ENCODE data around the gene KDM5B. TPM values are rescaled to one million over a fixed set of nuclear protein-coding genes. Genes with fewer than 3 reads are reported as not detected.
A peak's percentile ranks its signal among the peaks of the same experiment; 100 is the strongest.

Gene KDM5B
- total and polyA plus RNA-seq, 2 experiments from 2014 or later: 175 to 202 TPM

DNA sequence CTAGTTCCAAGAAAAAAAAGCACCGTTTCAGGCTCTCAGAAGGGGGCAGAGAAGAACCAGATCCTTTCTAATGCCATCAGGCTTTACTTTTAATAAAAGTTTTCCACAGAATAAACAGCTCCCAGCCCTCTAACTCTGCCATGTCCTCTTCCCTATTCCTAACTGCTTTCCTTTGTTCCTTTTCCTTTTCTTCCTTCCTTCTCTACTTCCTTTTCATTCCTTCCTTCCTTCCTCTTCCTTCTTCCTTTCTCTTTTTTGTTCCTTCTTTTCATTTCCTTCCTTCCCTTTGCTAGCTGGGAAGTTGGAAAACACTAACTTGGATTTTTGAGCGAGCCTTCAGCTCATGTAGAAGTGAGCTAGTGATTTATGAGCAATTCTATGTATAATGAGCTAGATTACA lies 46.2 kb downstream of the KDM5B start:
- peaks cover 91% of the 10 kb centered on the region for H3K36me3 Mint-ChIP-seq (ENCODE audit: low read depth)
- H3K27ac Mint-ChIP-seq: no peak overlapping the region; the same call in 1 of the 2 replicates
- Histone ChIP-seq H4K20me1 (replicated peaks; ENCODE audit: insufficient read depth) (no peaks in the 10 kb centered on the region; the same call in 1 of the 2 replicates), H3K4me1 (ENCODE audit: insufficient read depth) (no peaks in the 10 kb centered on the region), H2AFZ (no peak overlapping the region), H3K79me2 (replicated peaks; ENCODE audit: insufficient read depth) (peaks cover 9% of the 10 kb centered on the region; the same call in 1 of the 2 replicates), H3K9me2 (ENCODE audit: insufficient read depth) (no peaks in the 10 kb centered on the region), H3K27ac (ENCODE audit: low read depth) (peak overlapping the region; percentile 14; the same call in 1 of the 2 replicates), H3K4me2 (no peak overlapping the region), H3K36me3 (ENCODE audit: insufficient read depth) (peaks cover 97% of the 10 kb centered on the region), H3F3A (replicated peaks; ENCODE audit: low read depth) (peaks cover 4% of the 10 kb centered on the region; the same call in 1 of the 2 replicates), H3K4me3 (no peak overlapping the region), H3K27me3 (ENCODE audit: insufficient read depth) (no peaks in the 10 kb centered on the region)
- no peak overlapping the region for H3K4me3 Mint-ChIP-seq
- no peaks in the 10 kb centered on the region for H3K4me1 Mint-ChIP-seq
- no peak for DNase-seq (ENCODE audit: low spot score)
- no peaks in the 10 kb centered on the region for H3K9me3 Mint-ChIP-seq
- ATAC-seq: no peak
- H3K27me3 Mint-ChIP-seq (ENCODE audit: insufficient read depth, low read depth, poor library complexity): peaks cover 2% of the 10 kb centered on the region
- TF ChIP-seq POLR2AphosphoS5 (IDR thresholded peaks at IDR 0.05; ENCODE audit: low read depth): no peak
- TF ChIP-seq NANOG (IDR thresholded peaks at IDR 0.05; ENCODE audit: borderline replicate concordance): no peak
- TF ChIP-seq EZH2 (IDR thresholded peaks at IDR 0.05; ENCODE audit: low read depth, unreplicated experiment): no peak
- TF ChIP-seq JUNB (IDR thresholded peaks at IDR 0.05; ENCODE audit: unreplicated experiment): no peak
- no peak for TF ChIP-seq EZH2phosphoT487 (IDR thresholded peaks at IDR 0.05; ENCODE audit: unreplicated experiment)
- TF ChIP-seq ZNF331 (CRISPR knock-in tag; IDR thresholded peaks at IDR 0.05; ENCODE audit: low read depth): no peak
- TF ChIP-seq, protein P1, sequence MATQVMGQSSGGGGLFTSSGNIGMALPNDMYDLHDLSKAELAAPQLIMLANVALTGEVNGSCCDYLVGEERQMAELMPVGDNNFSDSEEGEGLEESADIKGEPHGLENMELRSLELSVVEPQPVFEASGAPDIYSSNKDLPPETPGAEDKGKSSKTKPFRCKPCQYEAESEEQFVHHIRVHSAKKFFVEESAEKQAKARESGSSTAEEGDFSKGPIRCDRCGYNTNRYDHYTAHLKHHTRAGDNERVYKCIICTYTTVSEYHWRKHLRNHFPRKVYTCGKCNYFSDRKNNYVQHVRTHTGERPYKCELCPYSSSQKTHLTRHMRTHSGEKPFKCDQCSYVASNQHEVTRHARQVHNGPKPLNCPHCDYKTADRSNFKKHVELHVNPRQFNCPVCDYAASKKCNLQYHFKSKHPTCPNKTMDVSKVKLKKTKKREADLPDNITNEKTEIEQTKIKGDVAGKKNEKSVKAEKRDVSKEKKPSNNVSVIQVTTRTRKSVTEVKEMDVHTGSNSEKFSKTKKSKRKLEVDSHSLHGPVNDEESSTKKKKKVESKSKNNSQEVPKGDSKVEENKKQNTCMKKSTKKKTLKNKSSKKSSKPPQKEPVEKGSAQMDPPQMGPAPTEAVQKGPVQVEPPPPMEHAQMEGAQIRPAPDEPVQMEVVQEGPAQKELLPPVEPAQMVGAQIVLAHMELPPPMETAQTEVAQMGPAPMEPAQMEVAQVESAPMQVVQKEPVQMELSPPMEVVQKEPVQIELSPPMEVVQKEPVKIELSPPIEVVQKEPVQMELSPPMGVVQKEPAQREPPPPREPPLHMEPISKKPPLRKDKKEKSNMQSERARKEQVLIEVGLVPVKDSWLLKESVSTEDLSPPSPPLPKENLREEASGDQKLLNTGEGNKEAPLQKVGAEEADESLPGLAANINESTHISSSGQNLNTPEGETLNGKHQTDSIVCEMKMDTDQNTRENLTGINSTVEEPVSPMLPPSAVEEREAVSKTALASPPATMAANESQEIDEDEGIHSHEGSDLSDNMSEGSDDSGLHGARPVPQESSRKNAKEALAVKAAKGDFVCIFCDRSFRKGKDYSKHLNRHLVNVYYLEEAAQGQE (IDR thresholded peaks at IDR 0.05; ENCODE audit: unreplicated experiment): no peak
- TF ChIP-seq ZNF114 (CRISPR knock-in tag; IDR thresholded peaks at IDR 0.05): no peak
- TF ChIP-seq, protein P2, sequence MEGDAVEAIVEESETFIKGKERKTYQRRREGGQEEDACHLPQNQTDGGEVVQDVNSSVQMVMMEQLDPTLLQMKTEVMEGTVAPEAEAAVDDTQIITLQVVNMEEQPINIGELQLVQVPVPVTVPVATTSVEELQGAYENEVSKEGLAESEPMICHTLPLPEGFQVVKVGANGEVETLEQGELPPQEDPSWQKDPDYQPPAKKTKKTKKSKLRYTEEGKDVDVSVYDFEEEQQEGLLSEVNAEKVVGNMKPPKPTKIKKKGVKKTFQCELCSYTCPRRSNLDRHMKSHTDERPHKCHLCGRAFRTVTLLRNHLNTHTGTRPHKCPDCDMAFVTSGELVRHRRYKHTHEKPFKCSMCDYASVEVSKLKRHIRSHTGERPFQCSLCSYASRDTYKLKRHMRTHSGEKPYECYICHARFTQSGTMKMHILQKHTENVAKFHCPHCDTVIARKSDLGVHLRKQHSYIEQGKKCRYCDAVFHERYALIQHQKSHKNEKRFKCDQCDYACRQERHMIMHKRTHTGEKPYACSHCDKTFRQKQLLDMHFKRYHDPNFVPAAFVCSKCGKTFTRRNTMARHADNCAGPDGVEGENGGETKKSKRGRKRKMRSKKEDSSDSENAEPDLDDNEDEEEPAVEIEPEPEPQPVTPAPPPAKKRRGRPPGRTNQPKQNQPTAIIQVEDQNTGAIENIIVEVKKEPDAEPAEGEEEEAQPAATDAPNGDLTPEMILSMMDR (conservative IDR thresholded peaks at IDR 0.05; ENCODE audit: low read depth in 2 of 2): no peak
- no peak for TF ChIP-seq CREB1 (CRISPR knock-in tag; IDR thresholded peaks at IDR 0.05; ENCODE audit: low read depth)
- TF ChIP-seq, protein P3, sequence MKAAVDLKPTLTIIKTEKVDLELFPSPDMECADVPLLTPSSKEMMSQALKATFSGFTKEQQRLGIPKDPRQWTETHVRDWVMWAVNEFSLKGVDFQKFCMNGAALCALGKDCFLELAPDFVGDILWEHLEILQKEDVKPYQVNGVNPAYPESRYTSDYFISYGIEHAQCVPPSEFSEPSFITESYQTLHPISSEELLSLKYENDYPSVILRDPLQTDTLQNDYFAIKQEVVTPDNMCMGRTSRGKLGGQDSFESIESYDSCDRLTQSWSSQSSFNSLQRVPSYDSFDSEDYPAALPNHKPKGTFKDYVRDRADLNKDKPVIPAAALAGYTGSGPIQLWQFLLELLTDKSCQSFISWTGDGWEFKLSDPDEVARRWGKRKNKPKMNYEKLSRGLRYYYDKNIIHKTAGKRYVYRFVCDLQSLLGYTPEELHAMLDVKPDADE (IDR thresholded peaks at IDR 0.05): no peak
